GM12878 (cell line): ENCODE measurements around the gene PRPSAP2. TPM values are rescaled to one million over a fixed set of nuclear protein-coding genes. Genes with fewer than 3 reads are reported as not detected.

Source experiments
- ATAC-seq: fragments of 200-7000 bp; cut with Tn5 transposase; 3 replicates; pipeline ENCODE4 v1.9.1; 2020; ENCODE audit warnings: mild to moderate bottlenecking, moderate library complexity
- BruUV-seq: library from RNA; stranded (reverse); fragments of 400-500 nt; replicated peaks from 2 replicates; lab custom pipeline; 2021; lab: Mats Ljungman, UMichigan
- CTCF ChIA-PET: fragments of 300-600 bp; sonication (Branson Sonifier 250); formaldehyde crosslinking; extraction: SDS; loops from one replicate; lab custom pipeline; 2021; ENCODE audit warnings: inconsistent platforms; lab: Yijun Ruan, JAX
- POLR2A ChIA-PET: fragments of 350-600 bp; formaldehyde crosslinking; extraction: SDS; loops from one replicate; lab custom pipeline; 2021; ENCODE audit warnings: inconsistent platforms; lab: Charles Lee
- RAD21 ChIA-PET: fragments of 300-600 bp; sonication (Branson Sonifier 250); formaldehyde crosslinking; loops from one replicate; lab custom pipeline; 2023; ENCODE audit warnings: antibody characterized with exemption; ENCODE audit not compliant: unreplicated experiment; lab: Charles Lee
- SMC1A ChIA-PET: fragments of 300-600 bp; sonication (Branson Sonifier 250); formaldehyde crosslinking; loops from one replicate; lab custom pipeline; 2023; ENCODE audit not compliant: unreplicated experiment, uncharacterized antibody; lab: Charles Lee
- DNase-seq: peaks from one replicate; pipeline ENCODE4 v3.0.0-alpha.2; 2011; ENCODE audit warnings: low read depth, low spot score
- FAIRE-seq: peaks from 3 replicates; lab custom pipeline; 2011; peaks lifted over from hg19 to GRCh38; lab: Jason Lieb, UNC
- H2AFZ ChIP-seq: 2 replicates; pipeline ENCODE4 v1.6.0; 2011; ENCODE audit warnings: low read depth, low read length, control low read depth; ENCODE audit not compliant: control insufficient read depth
- H3K27ac ChIP-seq: 2 replicates; pipeline ENCODE4 v1.5.1; 2011; ENCODE audit warnings: control low read depth; ENCODE audit not compliant: control insufficient read depth, insufficient read depth
- H3K27me3 ChIP-seq, 2 experiments: replicated peaks in 1 of 2; 2 replicates each; pipeline versions ENCODE4 v1.6.0 to v1.6.1; 2011; ENCODE audit warnings: low read length in 1 of 2; ENCODE audit not compliant: control insufficient read depth in 2 of 2, insufficient read depth in 2 of 2
- H3K36me3 ChIP-seq, 2 experiments: 2 replicates each; pipeline ENCODE4 v1.5.1; 2011; ENCODE audit warnings: low read length in 1 of 2; ENCODE audit not compliant: control insufficient read depth in 2 of 2, insufficient read depth in 2 of 2
- H3K4me1 ChIP-seq: 2 replicates; pipeline ENCODE4 v1.6.1; 2011; ENCODE audit warnings: mild to moderate bottlenecking, low read length, moderate library complexity, mixed read lengths; ENCODE audit not compliant: control insufficient read depth, insufficient read depth
- H3K4me2 ChIP-seq: 2 replicates; pipeline ENCODE4 v1.6.0; 2011; ENCODE audit warnings: control low read depth; ENCODE audit not compliant: control insufficient read depth, insufficient read depth
- H3K4me3 ChIP-seq: fragments of 200-600 bp; sonication (generic); 2 replicates; pipeline ENCODE4 v1.5.1; 2016
- H3K79me2 ChIP-seq: 2 replicates; pipeline ENCODE4 v1.6.0; 2011; ENCODE audit warnings: low read length; ENCODE audit not compliant: control insufficient read depth, insufficient read depth
- H3K9ac ChIP-seq: 2 replicates; pipeline ENCODE4 v1.8.0; 2011; ENCODE audit warnings: low read length, control low read depth, mixed read lengths; ENCODE audit not compliant: control insufficient read depth, insufficient read depth
- H3K9me3 ChIP-seq: replicated peaks from 3 replicates; pipeline ENCODE4 v1.5.1; 2011; ENCODE audit warnings: mild to moderate bottlenecking, low read length; ENCODE audit not compliant: control insufficient read depth, insufficient read depth
- H4K20me1 ChIP-seq: 2 replicates; pipeline ENCODE4 v1.6.0; 2011; ENCODE audit not compliant: control insufficient read depth, insufficient read depth
- BCL11A ChIP-seq: IDR thresholded peaks from 2 replicates; pipeline ENCODE4 v1.6.1; 2011; ENCODE audit warnings: low read depth, low read length
- CBFB ChIP-seq: IDR thresholded peaks from 2 replicates; pipeline ENCODE4 v1.6.1; 2016; ENCODE audit warnings: antibody characterized with exemption, low read depth
- DPF2 ChIP-seq: fragments of 450-650 bp; IDR thresholded peaks from 2 replicates; pipeline ENCODE4 v1.6.1; 2017; ENCODE audit warnings: mild to moderate bottlenecking
- E4F1 ChIP-seq: fragments of 450-650 bp; IDR thresholded peaks from 2 replicates; pipeline ENCODE4 v1.6.1; 2018; ENCODE audit warnings: borderline replicate concordance, mild to moderate bottlenecking; ENCODE audit not compliant: partially characterized antibody
- ESRRA ChIP-seq: IDR thresholded peaks from 2 replicates; pipeline ENCODE4 v1.6.1; 2012; ENCODE audit warnings: mild to moderate bottlenecking, low read length, improper control_type of control experiment
- ETV6 ChIP-seq, 2 experiments: fragments of 450-650 bp in 1 of 2; IDR thresholded peaks in 1 of 2; conservative IDR thresholded peaks in 1 of 2; 2 replicates each; pipeline ENCODE4 v1.6.1; 2014; ENCODE audit warnings: antibody characterized with exemption in 1 of 2, borderline replicate concordance in 1 of 2, low read depth in 1 of 2, mild to moderate bottlenecking in 1 of 2, moderate library complexity in 1 of 2
- HDAC2 ChIP-seq: fragments of 200-600 bp; sonication (generic); IDR thresholded peaks from 2 replicates; pipeline ENCODE4 v1.6.1; 2017
- KDM1A ChIP-seq: fragments of 200-600 bp; sonication (generic); IDR thresholded peaks from 2 replicates; pipeline ENCODE4 v1.6.1; 2016; ENCODE audit warnings: borderline replicate concordance
- MTA3 ChIP-seq: IDR thresholded peaks from 2 replicates; pipeline ENCODE4 v1.6.1; 2012; ENCODE audit warnings: low read length, inconsistent platforms, borderline replicate concordance
- NFXL1 ChIP-seq: fragments of 450-650 bp; IDR thresholded peaks from 2 replicates; pipeline ENCODE4 v1.6.1; 2017; ENCODE audit warnings: antibody characterized with exemption, mild to moderate bottlenecking, borderline replicate concordance
- PKNOX1 ChIP-seq: fragments of 450-650 bp; IDR thresholded peaks from 2 replicates; pipeline ENCODE4 v1.6.1; 2016; ENCODE audit warnings: mild to moderate bottlenecking
- POLR2A ChIP-seq: IDR thresholded peaks from 2 replicates; pipeline ENCODE4 v1.6.1; 2011; ENCODE audit warnings: low read depth, mild to moderate bottlenecking, low read length
- RELA ChIP-seq: fragments of 450-650 bp; IDR thresholded peaks from 2 replicates; pipeline ENCODE4 v1.8.0; 2014; ENCODE audit warnings: borderline replicate concordance; ENCODE audit not compliant: partially characterized antibody
- TCF7 ChIP-seq: IDR thresholded peaks from 2 replicates; pipeline ENCODE4 v1.6.1; 2014; ENCODE audit warnings: antibody characterized with exemption, borderline replicate concordance
- YBX1 ChIP-seq: fragments of 450-650 bp; IDR thresholded peaks from 2 replicates; pipeline ENCODE4 v1.6.1; 2016; ENCODE audit warnings: antibody characterized with exemption
- WGBS: methylation state at CpG from one replicate; pipeline ENCODE4 v1.1.6; 2016; ENCODE audit warnings: low lambda C conversion rate; ENCODE audit not compliant: insufficient replicate concordance, insufficient coverage; ENCODE audit errors: missing lambda C conversion rate; 5-methylcytosine and 5-hydroxymethylcytosine counted together
- in situ Hi-C: fragments of 300-500 bp; cut with MboI; formaldehyde crosslinking; loops from 9 replicates; pipeline ENCODE4 v1.14.3; 2018; ENCODE audit warnings: mixed read lengths
- intact Hi-C: fragments of 100-400 bp; cut with micrococcal nuclease; formaldehyde crosslinking; loops from one replicate; pipeline ENCODE4 v1.14.2; 2022; ENCODE audit not compliant: unreplicated experiment
- polyA plus RNA-seq, 11 experiments: library from polyadenylated mRNA; depleted of rRNA in 4 of 11; unstranded in 6 of 11; stranded (reverse) in 5 of 11; fragments of >200 nt; fragmentation: Nextera tagmentation in 4 of 11; fragmentation: Illumina TruSeq in 1 of 11; extraction: Ambion mirVana in 4 of 11; extraction: Trizol in 1 of 11; gene quantifications; 1 replicate in 1 of 11; 2 replicates in 10 of 11; pipeline versions ENCODE4 v1.2.1 to v1.2.3, GENCODE V29; 2011 to 2016; ENCODE audit warnings: inconsistent platforms in 2 of 11, missing spikeins in 2 of 11, low read depth in 1 of 11
- total RNA-seq, 4 experiments: library from RNA; depleted of rRNA in 3 of 4; stranded (reverse); fragments of >200 nt in 3 of 4; fragmentation: Illumina TruSeq in 1 of 4; extraction: Trizol in 1 of 4; gene quantifications; 2 replicates each; pipeline versions ENCODE4 v1.2.1 to v1.2.3, GENCODE V29; 2013 to 2021

The PRPSAP2 gene
- total and polyA plus RNA-seq, 10 of the 15 experiments (the other 5 are each of a cell fraction or from before 2014, with no cell fraction given): 33.2 to 102 (median 83.8) TPM

GRCh38 chr17:18968345-18968744 is 110.4 kb downstream of the PRPSAP2 start:
- no peak overlapping the region for H3K4me3 ChIP-seq
- POLR2A ChIA-PET: no interaction called here
- intact Hi-C loops: no loop called here
- no peaks in the 10 kb centered on the region for H3K79me2 ChIP-seq
- H3K9ac ChIP-seq: no peak overlapping the region
- SMC1A ChIA-PET: no interaction called here
- H3K4me2 ChIP-seq: no peak overlapping the region
- peak; percentile 11; the same call in 1 of the 2 replicates for TF ChIP-seq POLR2A
- TF ChIP-seq MTA3: no peak
- H3K27ac ChIP-seq: no peak overlapping the region
- H3K27me3 ChIP-seq: no peaks in the 10 kb centered on the region
- H3K36me3 ChIP-seq: peaks cover 5 to 7% of the 10 kb centered on the region in 2 experiments; a peak in 3 of 4 replicates
- in situ Hi-C loops: no loop called here
- CTCF ChIA-PET: no interaction called here
- DNase-seq: no peak
- H4K20me1 ChIP-seq: no peaks in the 10 kb centered on the region
- 58% methylated on average over 4 of the region's 4 CpGs for WGBS
- no peak for FAIRE-seq
- RAD21 ChIA-PET: no interaction called here
- no TSS peak for BruUV-seq
- no peak for ATAC-seq
- no peaks in the 10 kb centered on the region for H3K9me3 ChIP-seq
- H3K4me1 ChIP-seq: no peaks in the 10 kb centered on the region; the same call in 1 of the 2 replicates
- no peak overlapping the region for H2AFZ ChIP-seq

- ChIA-PET SMC1A (no interaction called here), POLR2A (no interaction called here), CTCF (interaction anchor here (1.2 kb wide), 1 partner anchor 8 kb away, joined by 4 read pairs; no protein-coding TSS in a partner anchor), RAD21 (no interaction called here)
- no peak overlapping the region for H3K9ac ChIP-seq
- in situ Hi-C loops: no loop called here
- no peaks in the 10 kb centered on the region for H3K79me2 ChIP-seq
- H3K4me3 ChIP-seq: no peak overlapping the region
- FAIRE-seq: no peak
- BruUV-seq: no TSS peak
- DNase-seq: no peak
- ATAC-seq: no peak
- no peaks in the 10 kb centered on the region; the same call in 1 of the 2 replicates for H3K4me1 ChIP-seq
- no peaks in the 10 kb centered on the region for H3K27me3 ChIP-seq
- peaks cover 5 to 7% of the 10 kb centered on the region in 2 experiments; a peak in 3 of 4 replicates for H3K36me3 ChIP-seq
- H4K20me1 ChIP-seq: no peaks in the 10 kb centered on the region
- intact Hi-C loops: no loop called here
- H3K4me2 ChIP-seq: no peak overlapping the region
- H2AFZ ChIP-seq: no peak overlapping the region
- WGBS: 78% methylated on average over 23 of the region's 23 CpGs
- H3K9me3 ChIP-seq: no peaks in the 10 kb centered on the region
- H3K27ac ChIP-seq: no peak overlapping the region
- no peak for TF ChIP-seq HDAC2
- no peak for TF ChIP-seq NFXL1
- no peak for TF ChIP-seq ETV6 (conservative IDR thresholded peaks at IDR 0.05 in 1 of 2, IDR thresholded peaks at IDR 0.05 in 1 of 2; ENCODE audit: borderline replicate concordance in 1 of 2, low read depth in 1 of 2)
- TF ChIP-seq RELA: no peak
- no peak for TF ChIP-seq TCF7
- no peak for TF ChIP-seq CBFB
- TF ChIP-seq PKNOX1: no peak
- TF ChIP-seq DPF2: no peak
- TF ChIP-seq BCL11A: no peak
- no peak for TF ChIP-seq YBX1
- no peak for TF ChIP-seq ESRRA
- TF ChIP-seq KDM1A: no peak
- TF ChIP-seq E4F1: no peak
These were observed 111.3 kb downstream of the PRPSAP2 start for GRCh38 chr17:18968945-18969887.
